Measurements from ENCODE around the gene OCA2.

DNA sequence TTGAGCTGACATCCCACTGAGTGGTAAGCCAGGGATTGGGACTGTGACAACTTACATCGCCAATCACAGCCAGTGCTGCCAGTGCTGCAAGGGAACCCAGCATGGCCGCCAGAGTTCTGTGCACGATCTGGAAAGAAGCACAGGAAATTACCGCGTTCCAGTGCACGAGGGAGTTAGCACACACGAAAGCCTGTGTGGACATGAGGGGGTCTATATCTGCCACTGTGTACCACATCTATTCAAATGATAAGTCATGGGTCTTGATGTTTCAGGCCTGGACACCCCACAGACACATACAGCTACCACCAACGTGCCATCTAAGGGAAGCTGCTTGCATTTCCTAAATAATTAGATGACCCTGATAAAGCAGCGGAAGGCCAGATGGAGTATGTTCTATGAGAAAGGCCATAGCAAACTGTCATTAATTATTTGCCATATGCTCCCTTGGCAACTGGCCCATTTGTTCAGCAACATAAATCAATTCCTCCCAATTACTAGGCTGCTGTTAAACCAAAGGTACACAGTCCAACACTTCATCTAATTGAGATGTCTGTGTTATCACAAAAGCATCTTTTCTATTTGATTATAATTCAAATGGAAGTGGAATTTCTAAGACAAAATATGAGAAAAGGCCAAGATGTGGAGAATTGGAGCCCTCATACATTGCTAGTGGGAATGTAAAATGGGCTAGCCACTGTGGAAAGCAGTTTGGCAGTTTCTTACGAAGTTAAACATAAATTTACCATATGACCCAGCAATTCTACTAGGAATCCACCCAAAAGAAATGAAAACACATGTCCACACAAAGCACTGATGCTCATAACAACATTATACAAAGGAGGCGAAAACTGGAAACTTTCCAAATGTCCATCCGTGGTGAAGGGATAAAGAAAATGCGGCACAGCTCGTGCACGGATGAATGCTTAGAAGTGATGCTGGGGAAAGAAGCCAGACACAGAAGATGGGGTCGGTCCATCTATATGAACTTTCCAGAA, 108.3 kb downstream of the OCA2 start:
- TF ChIP-seq EZH2 (optimal IDR thresholded peaks at IDR 0.05; ENCODE audit: low read depth, low read length) (no peak), EZH2phosphoT487 (IDR thresholded peaks at IDR 0.05; ENCODE audit: low read length) (no peak)
- TF ChIP-seq, protein P1, sequence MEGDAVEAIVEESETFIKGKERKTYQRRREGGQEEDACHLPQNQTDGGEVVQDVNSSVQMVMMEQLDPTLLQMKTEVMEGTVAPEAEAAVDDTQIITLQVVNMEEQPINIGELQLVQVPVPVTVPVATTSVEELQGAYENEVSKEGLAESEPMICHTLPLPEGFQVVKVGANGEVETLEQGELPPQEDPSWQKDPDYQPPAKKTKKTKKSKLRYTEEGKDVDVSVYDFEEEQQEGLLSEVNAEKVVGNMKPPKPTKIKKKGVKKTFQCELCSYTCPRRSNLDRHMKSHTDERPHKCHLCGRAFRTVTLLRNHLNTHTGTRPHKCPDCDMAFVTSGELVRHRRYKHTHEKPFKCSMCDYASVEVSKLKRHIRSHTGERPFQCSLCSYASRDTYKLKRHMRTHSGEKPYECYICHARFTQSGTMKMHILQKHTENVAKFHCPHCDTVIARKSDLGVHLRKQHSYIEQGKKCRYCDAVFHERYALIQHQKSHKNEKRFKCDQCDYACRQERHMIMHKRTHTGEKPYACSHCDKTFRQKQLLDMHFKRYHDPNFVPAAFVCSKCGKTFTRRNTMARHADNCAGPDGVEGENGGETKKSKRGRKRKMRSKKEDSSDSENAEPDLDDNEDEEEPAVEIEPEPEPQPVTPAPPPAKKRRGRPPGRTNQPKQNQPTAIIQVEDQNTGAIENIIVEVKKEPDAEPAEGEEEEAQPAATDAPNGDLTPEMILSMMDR (IDR thresholded peaks at IDR 0.05; ENCODE audit: low read length): no peak
